ENCODE data around the gene OSTF1.

Gene OSTF1

DNA sequence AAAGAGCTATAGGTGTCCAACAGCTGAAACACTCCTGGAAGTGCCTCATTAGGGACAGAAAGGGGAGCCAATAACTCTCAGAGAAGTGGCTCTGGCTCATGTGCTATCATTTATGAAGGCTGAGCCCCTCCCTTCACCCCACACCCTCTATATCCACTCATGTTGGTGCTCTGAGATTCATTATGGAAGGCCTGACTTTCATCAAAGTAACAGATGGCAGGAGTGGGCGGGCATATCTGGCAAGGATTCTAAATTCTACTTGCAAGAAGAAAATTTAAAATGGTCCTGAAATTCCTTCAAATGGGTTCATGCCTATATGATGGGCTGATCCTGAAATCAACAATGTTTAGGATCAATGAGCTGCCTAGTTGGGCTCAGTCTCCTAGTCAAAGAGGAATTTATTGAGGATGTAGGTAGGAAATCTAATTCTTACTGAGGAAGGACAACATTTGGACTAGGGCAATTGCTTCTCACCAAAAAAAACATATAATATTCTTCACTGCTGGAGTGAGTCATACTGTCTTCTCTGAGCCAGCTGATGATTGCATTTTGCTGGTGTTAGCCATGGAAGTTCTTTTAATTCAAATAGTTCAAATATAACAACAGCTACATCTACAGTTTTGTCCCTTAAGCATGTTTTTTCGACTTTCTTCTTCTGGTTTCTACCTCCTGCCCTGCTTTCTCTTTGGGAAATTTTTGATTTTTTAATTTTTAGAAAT, 23.8 kb upstream of the OSTF1 start:
- Histone ChIP-seq H3K4me3 (ENCODE audit: low read length) (no peak overlapping the region), H3K9ac (ENCODE audit: low read depth, low read length) (no peak overlapping the region), H3K4me2 (ENCODE audit: low read length) (peak overlapping the region; percentile 19), H3K9me3 (replicated peaks; ENCODE audit: low read length) (no peaks in the 10 kb centered on the region), H3K27me3 (ENCODE audit: control insufficient read depth, insufficient read depth, low read length) (no peaks in the 10 kb centered on the region), H3K36me3 (ENCODE audit: insufficient read depth, low read length) (peaks cover 12% of the 10 kb centered on the region), H3K4me1 (ENCODE audit: control insufficient read depth, insufficient read depth, low read length) (peaks cover 18% of the 10 kb centered on the region)

DNA sequence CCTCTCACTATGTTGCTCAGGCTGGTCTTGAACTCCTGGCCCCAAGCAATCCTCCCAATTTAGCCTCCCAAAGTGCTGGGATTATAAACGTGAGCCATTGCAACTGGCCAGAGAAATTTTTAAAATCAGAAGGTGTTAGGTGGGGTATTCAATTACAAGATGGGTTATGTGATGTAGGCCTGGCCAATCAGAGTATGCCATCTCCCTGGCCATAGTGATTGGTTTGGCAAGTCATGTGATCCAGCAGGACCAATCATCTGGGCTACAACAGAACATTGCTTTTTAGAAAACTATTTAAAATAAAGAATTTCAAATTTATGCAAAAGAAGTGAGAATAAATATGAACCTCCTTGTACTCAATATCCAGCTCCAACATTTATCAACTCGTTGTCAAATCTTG, 22.8 kb upstream of the OSTF1 start:
- peaks cover 11% of the 10 kb centered on the region for H3K36me3 ChIP-seq (ENCODE audit: insufficient read depth, low read length)
- no peak overlapping the region for H3K4me2 ChIP-seq (ENCODE audit: low read length)
- peaks cover 18% of the 10 kb centered on the region for H3K4me1 ChIP-seq (ENCODE audit: control insufficient read depth, insufficient read depth, low read length)
- H3K4me3 ChIP-seq (ENCODE audit: low read length), result no peak overlapping the region
- H3K9ac ChIP-seq (ENCODE audit: low read depth, low read length), result no peak overlapping the region
- H3K27me3 ChIP-seq (ENCODE audit: control insufficient read depth, insufficient read depth, low read length), result no peaks in the 10 kb centered on the region
- no peaks in the 10 kb centered on the region for H3K9me3 ChIP-seq (replicated peaks; ENCODE audit: low read length)

DNA sequence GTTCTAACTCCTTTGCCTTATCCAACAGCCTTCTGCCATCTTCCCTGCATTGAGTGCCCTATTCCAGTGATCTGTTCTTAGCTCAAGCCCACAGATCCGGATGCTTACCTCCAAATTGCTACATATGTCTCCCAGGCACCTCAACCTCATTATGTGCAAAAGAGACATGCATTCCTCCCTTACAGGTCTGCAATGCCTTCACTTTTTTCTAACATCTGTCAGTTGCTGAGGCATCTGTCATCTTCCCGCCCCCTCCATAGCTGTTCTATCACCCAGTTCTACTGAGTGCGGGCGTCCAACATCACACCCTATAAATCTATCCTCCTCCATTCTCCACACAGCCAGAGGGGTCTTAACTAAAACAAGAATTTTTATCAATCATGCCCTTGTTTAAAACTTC, 20.4 kb upstream of the OSTF1 start:
- Histone ChIP-seq H3K36me3 (ENCODE audit: insufficient read depth, low read length) (peaks cover 3% of the 10 kb centered on the region), H3K9me3 (replicated peaks; ENCODE audit: low read length) (no peaks in the 10 kb centered on the region), H3K4me2 (ENCODE audit: low read length) (no peak overlapping the region), H3K9ac (ENCODE audit: low read depth, low read length) (no peak overlapping the region), H3K27me3 (ENCODE audit: control insufficient read depth, insufficient read depth, low read length) (no peaks in the 10 kb centered on the region), H3K4me1 (ENCODE audit: control insufficient read depth, insufficient read depth, low read length) (peaks cover 18% of the 10 kb centered on the region), H3K4me3 (ENCODE audit: low read length) (no peak overlapping the region)

DNA sequence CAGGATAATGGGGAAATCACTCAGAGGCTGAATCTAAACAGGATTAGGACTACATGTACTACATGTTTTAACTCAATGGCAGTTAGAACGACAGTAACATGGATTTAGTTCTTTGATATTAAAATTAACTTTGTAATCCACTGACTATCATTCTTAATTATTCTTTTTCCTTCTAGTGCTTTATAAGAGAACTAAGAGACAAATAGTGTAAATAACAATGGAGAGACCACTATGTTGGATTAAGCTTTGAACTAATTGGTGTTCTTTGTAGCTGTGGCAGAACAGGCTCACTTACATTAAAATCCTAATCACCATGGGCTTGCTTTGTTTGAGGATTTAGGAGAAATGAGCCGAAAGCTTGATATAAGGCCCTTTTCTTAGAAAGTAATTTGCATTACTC, 19.1 kb upstream of the OSTF1 start:
- peaks cover 3% of the 10 kb centered on the region for H3K36me3 ChIP-seq (ENCODE audit: insufficient read depth, low read length)
- H3K9ac ChIP-seq (ENCODE audit: low read depth, low read length), result no peak overlapping the region

DNA sequence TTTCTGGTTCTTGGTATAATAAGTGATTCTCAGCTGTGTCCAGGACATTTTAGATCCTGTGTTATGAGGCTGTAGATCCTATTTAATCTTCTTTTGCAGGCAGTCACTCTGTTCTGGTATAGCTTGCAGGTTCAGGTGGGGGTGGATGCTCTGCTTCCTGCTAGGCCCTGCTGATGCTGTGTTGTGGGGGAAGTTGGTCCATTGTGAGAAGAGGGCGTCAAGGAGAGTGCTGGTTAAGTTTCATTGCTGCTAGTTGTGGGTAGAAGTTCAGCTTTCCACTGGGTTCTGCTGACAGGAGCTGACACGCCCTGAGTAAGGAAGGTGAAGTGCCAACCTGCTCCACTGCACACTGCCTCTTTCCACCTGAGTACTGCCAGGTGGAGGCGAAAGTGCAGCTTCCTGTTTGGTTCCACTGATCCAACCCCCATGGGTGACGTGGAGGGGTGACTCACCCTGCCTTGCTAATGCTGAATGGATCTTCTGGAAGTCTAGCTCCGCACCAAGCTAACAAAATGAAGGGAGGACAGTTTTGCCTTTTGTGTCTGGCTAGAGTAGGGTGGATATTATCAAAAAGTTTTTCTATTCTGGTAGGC, 16.7 kb upstream of the OSTF1 start:
- no peak overlapping the region for H3K4me3 ChIP-seq (ENCODE audit: low read length)

More for the DNA sequence above, 19.1 kb upstream of the OSTF1 start:
- Histone ChIP-seq H3K27me3 (ENCODE audit: control insufficient read depth, insufficient read depth, low read length) (no peaks in the 10 kb centered on the region), H3K4me2 (ENCODE audit: low read length) (no peak overlapping the region), H3K9me3 (replicated peaks; ENCODE audit: low read length) (no peaks in the 10 kb centered on the region), H3K4me1 (ENCODE audit: control insufficient read depth, insufficient read depth, low read length) (peaks cover 8% of the 10 kb centered on the region), H3K4me3 (ENCODE audit: low read length) (no peak overlapping the region)

DNA sequence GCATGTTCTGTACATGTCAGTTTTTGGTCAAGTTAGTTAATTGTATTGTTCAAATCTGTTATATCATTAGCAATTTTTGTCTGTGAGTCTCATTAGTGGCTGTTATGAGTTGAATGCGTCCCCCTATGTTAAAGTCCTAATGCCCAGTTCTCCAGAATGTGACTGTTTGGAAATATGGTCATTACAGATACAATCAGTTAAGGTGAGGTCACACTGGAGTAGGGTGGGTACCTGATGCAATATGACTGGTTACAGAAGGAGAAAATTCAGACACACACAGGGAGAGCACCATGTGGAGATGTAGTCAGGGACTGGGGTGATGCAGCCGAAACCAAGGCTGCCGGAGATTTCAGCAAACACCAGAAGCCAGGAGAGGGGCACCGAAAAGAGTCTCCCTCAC, 15.4 kb upstream of the OSTF1 start:
- Histone ChIP-seq H3K9ac (ENCODE audit: low read depth, low read length) (no peak overlapping the region), H3K4me1 (ENCODE audit: control insufficient read depth, insufficient read depth, low read length) (no peaks in the 10 kb centered on the region), H3K9me3 (replicated peaks; ENCODE audit: low read length) (no peaks in the 10 kb centered on the region), H3K36me3 (ENCODE audit: insufficient read depth, low read length) (peaks cover 3% of the 10 kb centered on the region), H3K4me2 (ENCODE audit: low read length) (no peak overlapping the region), H3K4me3 (ENCODE audit: low read length) (no peak overlapping the region), H3K27me3 (ENCODE audit: control insufficient read depth, insufficient read depth, low read length) (no peaks in the 10 kb centered on the region)

More for the DNA sequence above, 16.7 kb upstream of the OSTF1 start:
- no peaks in the 10 kb centered on the region for H3K9me3 ChIP-seq (replicated peaks; ENCODE audit: low read length)
- H3K36me3 ChIP-seq (ENCODE audit: insufficient read depth, low read length), result peaks cover 3% of the 10 kb centered on the region
- H3K4me1 ChIP-seq (ENCODE audit: control insufficient read depth, insufficient read depth, low read length), result no peaks in the 10 kb centered on the region
- H3K9ac ChIP-seq (ENCODE audit: low read depth, low read length), result no peak overlapping the region
- H3K4me2 ChIP-seq (ENCODE audit: low read length), result no peak overlapping the region
- no peaks in the 10 kb centered on the region for H3K27me3 ChIP-seq (ENCODE audit: control insufficient read depth, insufficient read depth, low read length)

DNA sequence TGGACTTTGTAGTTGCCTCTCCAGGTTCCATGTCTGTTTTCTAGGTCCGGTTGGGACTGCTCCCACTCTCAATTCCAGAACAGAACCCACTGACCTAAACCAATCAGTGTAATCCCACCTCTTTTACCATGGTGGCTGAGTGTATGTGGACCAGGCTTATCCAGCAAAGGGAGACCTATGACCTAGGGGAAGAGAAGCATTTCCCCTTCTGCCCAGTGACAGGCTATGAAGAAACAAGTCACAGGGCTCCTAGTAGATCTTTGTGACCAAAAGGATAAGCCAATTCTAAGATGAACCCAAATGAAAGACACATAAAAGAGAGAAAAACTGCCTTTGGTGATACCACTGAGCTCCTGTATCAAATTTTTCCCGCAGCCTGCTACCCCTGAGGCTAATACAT, 6.7 kb upstream of the OSTF1 start:
- no peaks in the 10 kb centered on the region for H3K9me3 ChIP-seq (replicated peaks; ENCODE audit: low read length)
- no peak overlapping the region for H3K9ac ChIP-seq (ENCODE audit: low read depth, low read length)
- peaks cover 7% of the 10 kb centered on the region for H3K4me1 ChIP-seq (ENCODE audit: control insufficient read depth, insufficient read depth, low read length)
- H3K4me3 ChIP-seq (ENCODE audit: low read length), result no peak overlapping the region
- H3K4me2 ChIP-seq (ENCODE audit: low read length), result no peak overlapping the region
- H3K27me3 ChIP-seq (ENCODE audit: control insufficient read depth, insufficient read depth, low read length), result no peaks in the 10 kb centered on the region
- peaks cover 11% of the 10 kb centered on the region for H3K36me3 ChIP-seq (ENCODE audit: insufficient read depth, low read length)

DNA sequence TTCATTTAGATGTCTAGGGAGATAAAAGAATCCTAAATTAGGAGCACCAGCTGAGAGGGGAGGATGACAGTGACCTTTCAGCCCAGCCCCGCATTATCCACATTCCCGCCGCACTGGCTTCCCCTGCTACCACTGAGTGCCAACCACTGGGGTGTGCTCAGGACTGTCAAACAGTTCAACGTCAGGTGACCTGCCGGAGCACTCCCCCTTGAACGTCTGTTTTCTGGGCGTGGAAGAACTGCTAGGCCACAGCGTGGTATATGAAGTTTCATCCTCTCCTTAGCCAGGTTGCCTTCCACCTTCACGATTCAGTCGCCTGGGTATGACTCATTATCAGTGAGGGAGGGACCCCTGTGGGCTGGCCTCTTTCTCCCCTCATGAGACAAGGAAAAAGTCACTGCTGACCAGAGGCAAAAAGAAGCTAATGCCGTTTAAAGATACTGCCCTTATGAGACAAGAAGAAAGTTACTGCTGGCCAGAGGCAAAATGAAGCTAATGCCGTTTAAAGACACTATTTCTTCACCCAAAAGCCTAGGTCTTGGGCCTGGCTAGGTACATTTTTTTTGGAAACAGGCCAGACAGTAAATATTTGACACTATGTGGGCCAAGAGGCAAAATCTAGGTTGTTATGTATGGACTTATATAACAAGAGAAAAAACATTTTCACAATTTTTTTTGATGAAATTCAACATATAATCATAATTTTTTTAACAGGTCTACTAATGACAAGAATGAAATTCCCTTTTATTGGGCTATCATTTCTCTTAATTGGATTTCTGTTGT, 4.9 kb upstream of the OSTF1 start:
- Histone ChIP-seq H3K4me1 (ENCODE audit: control insufficient read depth, insufficient read depth, low read length) (peaks cover 7% of the 10 kb centered on the region), H3K27me3 (ENCODE audit: control insufficient read depth, insufficient read depth, low read length) (no peaks in the 10 kb centered on the region), H3K9me3 (replicated peaks; ENCODE audit: low read length) (no peaks in the 10 kb centered on the region), H3K36me3 (ENCODE audit: insufficient read depth, low read length) (peaks cover 11% of the 10 kb centered on the region), H3K4me3 (ENCODE audit: low read length) (no peak overlapping the region), H3K4me2 (ENCODE audit: low read length) (no peak overlapping the region), H3K9ac (ENCODE audit: low read depth, low read length) (no peak overlapping the region)

DNA sequence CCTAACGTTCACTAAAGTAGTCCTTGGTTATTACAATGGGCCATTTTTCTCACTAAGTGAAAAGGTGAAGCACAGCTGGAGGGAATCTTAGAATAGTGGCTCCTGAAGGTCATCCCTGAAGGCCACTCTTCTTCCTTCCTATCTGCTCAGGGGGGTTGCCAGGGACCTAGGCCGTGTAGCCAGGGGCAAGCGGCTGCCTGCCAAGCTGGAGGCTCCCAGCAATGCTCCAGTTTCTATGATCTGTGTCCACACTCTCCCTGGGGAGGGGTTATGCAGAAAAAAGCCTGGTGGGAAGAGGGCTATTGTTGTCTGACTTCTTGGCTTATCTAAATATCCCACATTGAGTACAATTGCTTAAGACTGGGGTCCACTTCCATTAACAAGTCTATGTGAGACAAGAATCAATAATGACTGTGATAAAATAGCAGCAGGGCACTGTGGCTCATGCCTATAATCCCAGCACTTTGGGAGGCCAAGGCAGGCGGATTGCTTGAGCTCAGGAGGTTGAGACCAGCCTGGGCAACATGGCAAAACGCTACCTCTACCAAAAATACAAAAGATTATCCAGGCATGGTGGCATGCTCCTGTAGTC, 4.1 kb upstream of the OSTF1 start:
- Histone ChIP-seq H3K9ac (ENCODE audit: low read depth, low read length) (no peak overlapping the region), H3K36me3 (ENCODE audit: insufficient read depth, low read length) (peaks cover 11% of the 10 kb centered on the region), H3K4me3 (ENCODE audit: low read length) (no peak overlapping the region), H3K9me3 (replicated peaks; ENCODE audit: low read length) (no peaks in the 10 kb centered on the region), H3K27me3 (ENCODE audit: control insufficient read depth, insufficient read depth, low read length) (no peaks in the 10 kb centered on the region), H3K4me1 (ENCODE audit: control insufficient read depth, insufficient read depth, low read length) (peaks cover 7% of the 10 kb centered on the region), H3K4me2 (ENCODE audit: low read length) (no peak overlapping the region)

DNA sequence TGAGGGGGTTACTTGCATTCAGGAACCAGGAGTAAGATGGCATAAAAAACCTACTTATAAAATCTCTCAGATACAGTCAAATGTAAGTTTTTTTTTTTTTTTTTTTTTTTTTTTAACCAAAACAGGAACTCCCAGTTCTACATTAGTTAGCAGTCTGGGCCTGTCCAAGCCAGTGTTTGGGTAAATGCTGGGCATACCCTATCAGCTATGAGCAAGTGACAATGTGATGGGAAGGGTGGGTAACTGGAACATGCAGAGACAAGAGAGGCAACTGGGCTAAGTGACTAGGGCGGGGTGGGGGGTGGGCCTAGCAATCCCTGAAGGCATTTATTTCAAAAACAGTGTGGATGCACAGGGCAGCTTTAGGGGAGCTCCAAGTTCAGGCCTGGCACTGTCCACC, 2.7 kb upstream of the OSTF1 start:
- Histone ChIP-seq H3K9ac (ENCODE audit: low read depth, low read length) (no peak overlapping the region), H3K9me3 (replicated peaks; ENCODE audit: low read length) (no peaks in the 10 kb centered on the region), H3K4me3 (ENCODE audit: low read length) (no peak overlapping the region)

DNA sequence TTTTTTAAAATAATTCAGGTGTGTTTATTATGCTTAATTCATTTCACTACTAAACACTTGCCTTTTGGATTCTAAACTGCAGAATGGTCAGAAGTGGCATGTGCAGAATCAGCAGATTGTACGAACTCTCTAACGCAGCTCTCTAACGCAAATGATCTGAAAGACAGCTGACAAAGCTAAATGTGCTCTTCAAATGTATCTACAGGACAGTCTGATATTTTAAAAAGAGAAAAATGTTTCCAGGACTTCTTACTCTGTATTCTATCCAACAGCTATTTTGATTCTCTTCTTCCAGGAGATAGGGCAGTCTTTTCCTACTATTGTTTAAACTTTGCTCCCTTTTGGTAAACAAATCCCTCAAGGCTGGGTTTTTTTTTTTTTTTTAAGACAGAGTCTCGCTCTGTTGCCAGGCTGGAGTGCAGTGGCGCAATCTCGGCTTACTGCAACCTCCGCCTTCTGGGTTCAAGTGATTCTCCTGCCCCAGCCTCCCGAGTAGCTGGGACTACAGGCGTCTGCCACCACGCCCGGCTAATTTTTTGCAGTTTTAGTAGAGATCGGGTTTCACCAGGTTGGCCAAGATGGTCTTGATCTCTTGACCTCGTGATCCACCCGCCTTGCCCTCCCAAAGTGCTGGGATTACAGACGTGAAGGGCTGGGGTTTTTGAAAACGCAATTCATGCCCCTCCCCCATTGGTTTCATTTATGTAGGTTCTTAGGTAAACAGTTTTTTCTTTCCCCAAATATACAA, 1.6 kb upstream of the OSTF1 start:
- Histone ChIP-seq H3K9ac (ENCODE audit: low read depth, low read length) (peak overlapping the region; percentile 94), H3K4me2 (ENCODE audit: low read length) (peak overlapping the region; percentile 79), H3K27me3 (ENCODE audit: control insufficient read depth, insufficient read depth, low read length) (no peaks in the 10 kb centered on the region), H3K36me3 (ENCODE audit: insufficient read depth, low read length) (peaks cover 2% of the 10 kb centered on the region), H3K9me3 (replicated peaks; ENCODE audit: low read length) (no peaks in the 10 kb centered on the region), H3K4me3 (ENCODE audit: low read length) (peak overlapping the region; percentile 98), H3K4me1 (ENCODE audit: control insufficient read depth, insufficient read depth, low read length) (peaks cover 17% of the 10 kb centered on the region)

More for the DNA sequence above, 2.7 kb upstream of the OSTF1 start:
- Histone ChIP-seq H3K36me3 (ENCODE audit: insufficient read depth, low read length) (peaks cover 10% of the 10 kb centered on the region), H3K4me2 (ENCODE audit: low read length) (peak overlapping the region; percentile 79), H3K27me3 (ENCODE audit: control insufficient read depth, insufficient read depth, low read length) (no peaks in the 10 kb centered on the region), H3K4me1 (ENCODE audit: control insufficient read depth, insufficient read depth, low read length) (peaks cover 17% of the 10 kb centered on the region)

Data from skeletal muscle satellite cell (primary cell).